Measurements from ENCODE around the gene STAT3.

DNA sequence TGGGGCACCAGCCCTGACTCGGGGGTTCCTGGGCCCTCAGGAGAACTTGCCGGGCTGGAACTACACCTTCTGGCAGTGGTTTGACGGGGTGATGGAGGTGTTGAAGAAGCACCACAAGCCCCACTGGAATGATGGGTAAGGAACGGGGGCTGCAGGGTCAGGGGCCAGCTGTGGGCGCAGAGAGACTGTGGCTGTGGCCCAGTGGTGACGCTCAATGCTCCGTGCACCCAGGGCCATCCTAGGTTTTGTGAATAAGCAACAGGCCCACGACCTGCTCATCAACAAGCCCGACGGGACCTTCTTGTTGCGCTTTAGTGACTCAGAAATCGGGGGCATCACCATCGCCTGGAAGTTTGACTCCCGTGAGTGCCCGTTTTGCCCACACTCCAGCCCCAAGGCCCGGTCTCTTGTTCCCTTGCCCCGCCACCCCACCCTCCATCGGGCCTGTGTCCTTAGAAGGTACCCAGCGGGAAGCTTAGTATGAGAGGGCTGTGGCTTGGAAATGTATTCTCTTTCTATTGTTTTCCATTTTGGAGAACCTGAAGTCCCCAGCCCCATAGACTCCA, 80.8 kb downstream of the STAT3 start:
- TF ChIP-seq POLR2A (IDR thresholded peaks at IDR 0.05) (no peak), POLR2AphosphoS5 (IDR thresholded peaks at IDR 0.05; ENCODE audit: insufficient read depth in 1 of 2, low read depth in 1 of 2) (no peak)
- TF ChIP-seq, protein P1, sequence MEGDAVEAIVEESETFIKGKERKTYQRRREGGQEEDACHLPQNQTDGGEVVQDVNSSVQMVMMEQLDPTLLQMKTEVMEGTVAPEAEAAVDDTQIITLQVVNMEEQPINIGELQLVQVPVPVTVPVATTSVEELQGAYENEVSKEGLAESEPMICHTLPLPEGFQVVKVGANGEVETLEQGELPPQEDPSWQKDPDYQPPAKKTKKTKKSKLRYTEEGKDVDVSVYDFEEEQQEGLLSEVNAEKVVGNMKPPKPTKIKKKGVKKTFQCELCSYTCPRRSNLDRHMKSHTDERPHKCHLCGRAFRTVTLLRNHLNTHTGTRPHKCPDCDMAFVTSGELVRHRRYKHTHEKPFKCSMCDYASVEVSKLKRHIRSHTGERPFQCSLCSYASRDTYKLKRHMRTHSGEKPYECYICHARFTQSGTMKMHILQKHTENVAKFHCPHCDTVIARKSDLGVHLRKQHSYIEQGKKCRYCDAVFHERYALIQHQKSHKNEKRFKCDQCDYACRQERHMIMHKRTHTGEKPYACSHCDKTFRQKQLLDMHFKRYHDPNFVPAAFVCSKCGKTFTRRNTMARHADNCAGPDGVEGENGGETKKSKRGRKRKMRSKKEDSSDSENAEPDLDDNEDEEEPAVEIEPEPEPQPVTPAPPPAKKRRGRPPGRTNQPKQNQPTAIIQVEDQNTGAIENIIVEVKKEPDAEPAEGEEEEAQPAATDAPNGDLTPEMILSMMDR (IDR thresholded peaks at IDR 0.05), result no peak
